Ovary (tissue), 3 donors: ENCODE results near the gene PPHLN1.

Experiments
- POLR2A ChIP-seq: fragments of 450-650 bp; IDR thresholded peaks from one replicate; pipeline ENCODE4 v1.6.1; 2017; ENCODE audit warnings: antibody characterized with exemption, mild to moderate bottlenecking, moderate library complexity
- TF ChIP-seq, protein P1 (sequence below), 3 donors: fragments of 450-650 bp in 2 of 3; fragments of 200-600 bp in 1 of 3; IDR thresholded peaks; one replicate each; pipeline versions ENCODE4 v1.5.1 to v1.8.0; 2016 to 2022; ENCODE audit warnings: antibody characterized with exemption in 3 of 3, mild to moderate bottlenecking in 1 of 3
- donor health status: DM: no; HTN: no; CAD: no.

DNA sequence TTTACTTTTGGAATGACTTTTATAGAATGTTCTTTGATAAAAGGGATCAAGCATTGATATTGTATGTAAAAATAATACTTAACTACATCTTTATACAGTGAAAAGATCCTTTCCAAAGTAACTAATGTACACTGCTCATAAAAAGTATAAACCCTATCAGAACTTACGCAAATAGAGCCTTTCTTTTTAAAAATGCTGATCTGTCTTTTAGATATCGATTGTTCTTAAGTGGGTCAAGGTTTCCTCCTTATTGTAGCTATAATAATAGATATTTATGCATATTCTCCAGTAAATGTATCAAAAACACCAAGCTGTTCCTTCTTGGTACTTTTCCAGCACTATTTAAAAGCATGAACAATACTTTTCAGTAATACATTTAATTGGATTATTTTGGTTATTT, 68.5 kb downstream of the PPHLN1 start:
- TF ChIP-seq, protein P1, sequence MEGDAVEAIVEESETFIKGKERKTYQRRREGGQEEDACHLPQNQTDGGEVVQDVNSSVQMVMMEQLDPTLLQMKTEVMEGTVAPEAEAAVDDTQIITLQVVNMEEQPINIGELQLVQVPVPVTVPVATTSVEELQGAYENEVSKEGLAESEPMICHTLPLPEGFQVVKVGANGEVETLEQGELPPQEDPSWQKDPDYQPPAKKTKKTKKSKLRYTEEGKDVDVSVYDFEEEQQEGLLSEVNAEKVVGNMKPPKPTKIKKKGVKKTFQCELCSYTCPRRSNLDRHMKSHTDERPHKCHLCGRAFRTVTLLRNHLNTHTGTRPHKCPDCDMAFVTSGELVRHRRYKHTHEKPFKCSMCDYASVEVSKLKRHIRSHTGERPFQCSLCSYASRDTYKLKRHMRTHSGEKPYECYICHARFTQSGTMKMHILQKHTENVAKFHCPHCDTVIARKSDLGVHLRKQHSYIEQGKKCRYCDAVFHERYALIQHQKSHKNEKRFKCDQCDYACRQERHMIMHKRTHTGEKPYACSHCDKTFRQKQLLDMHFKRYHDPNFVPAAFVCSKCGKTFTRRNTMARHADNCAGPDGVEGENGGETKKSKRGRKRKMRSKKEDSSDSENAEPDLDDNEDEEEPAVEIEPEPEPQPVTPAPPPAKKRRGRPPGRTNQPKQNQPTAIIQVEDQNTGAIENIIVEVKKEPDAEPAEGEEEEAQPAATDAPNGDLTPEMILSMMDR (IDR thresholded peaks at IDR 0.05): no peak
- no peak for TF ChIP-seq POLR2A
